22Rv1 (cell line): ENCODE measurements around the gene CDC23.

Experiments
- H3K27ac ChIP-seq: fragments of 450-650 bp; 2 replicates; pipeline ENCODE4 v1.5.1; 2017
- ZFX ChIP-seq: fragments of 450-650 bp; IDR thresholded peaks from 2 replicates; pipeline ENCODE4 v1.6.1; 2017; ENCODE audit warnings: antibody characterized with exemption, borderline replicate concordance
- TF ChIP-seq, protein P1 (sequence below): fragments of 450-650 bp; IDR thresholded peaks from 2 replicates; pipeline ENCODE4 v1.5.1; 2017; ENCODE audit warnings: mild to moderate bottlenecking

The CDC23 gene

DNA sequence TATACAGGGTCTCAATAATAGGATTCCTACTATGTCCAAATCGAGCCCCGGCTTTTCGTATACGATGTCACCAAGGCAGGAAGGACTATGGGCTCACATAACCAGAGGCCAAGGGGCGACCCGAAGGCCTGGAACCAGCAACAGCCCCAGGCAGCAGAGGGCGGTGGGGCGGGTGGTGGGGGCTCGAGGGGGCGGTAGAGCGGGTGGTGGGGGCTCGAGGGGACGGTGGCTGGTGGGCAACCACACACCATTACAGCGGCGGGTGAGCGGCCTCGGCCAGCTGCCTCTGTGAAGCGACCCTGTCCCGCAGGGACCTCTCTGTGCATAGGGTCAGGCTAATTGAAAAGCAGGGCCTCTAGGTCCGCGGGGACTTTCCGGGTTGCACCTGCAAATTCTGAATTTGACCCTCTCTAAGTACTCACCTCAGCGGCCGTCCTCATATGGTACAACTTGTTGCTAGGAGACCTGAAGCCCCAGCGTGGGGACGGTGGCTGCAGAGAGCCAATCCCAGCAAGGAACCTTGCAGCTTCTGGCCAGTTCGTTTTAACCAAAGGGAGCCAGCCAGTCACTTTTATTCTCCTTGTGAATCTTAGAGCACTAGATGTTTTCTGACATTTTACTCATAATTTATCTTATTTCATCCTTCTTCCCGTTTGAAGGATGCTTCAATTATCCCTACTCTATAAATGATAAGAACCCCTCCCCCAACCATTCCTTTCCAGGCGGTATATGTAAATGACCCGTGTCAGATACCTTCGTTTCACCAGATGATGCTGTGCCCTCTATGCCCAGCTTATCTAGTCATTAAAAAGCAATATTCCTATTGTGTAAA, 74.0 kb downstream of the CDC23 start, which contains the start of gene NME5:
Gene NME5, minus strand, starts transcription at position 480 of the 832 bp plus-strand sequence. CDS start 648 bp downstream, outside the sequence.
- no peak within 1 kb of the TSS for H3K27ac ChIP-seq
- TF ChIP-seq, protein P1, sequence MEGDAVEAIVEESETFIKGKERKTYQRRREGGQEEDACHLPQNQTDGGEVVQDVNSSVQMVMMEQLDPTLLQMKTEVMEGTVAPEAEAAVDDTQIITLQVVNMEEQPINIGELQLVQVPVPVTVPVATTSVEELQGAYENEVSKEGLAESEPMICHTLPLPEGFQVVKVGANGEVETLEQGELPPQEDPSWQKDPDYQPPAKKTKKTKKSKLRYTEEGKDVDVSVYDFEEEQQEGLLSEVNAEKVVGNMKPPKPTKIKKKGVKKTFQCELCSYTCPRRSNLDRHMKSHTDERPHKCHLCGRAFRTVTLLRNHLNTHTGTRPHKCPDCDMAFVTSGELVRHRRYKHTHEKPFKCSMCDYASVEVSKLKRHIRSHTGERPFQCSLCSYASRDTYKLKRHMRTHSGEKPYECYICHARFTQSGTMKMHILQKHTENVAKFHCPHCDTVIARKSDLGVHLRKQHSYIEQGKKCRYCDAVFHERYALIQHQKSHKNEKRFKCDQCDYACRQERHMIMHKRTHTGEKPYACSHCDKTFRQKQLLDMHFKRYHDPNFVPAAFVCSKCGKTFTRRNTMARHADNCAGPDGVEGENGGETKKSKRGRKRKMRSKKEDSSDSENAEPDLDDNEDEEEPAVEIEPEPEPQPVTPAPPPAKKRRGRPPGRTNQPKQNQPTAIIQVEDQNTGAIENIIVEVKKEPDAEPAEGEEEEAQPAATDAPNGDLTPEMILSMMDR, result no peak
- TF ChIP-seq ZFX, result no peak
